Measurements from ENCODE around the gene INSIG1.

The INSIG1 gene

DNA sequence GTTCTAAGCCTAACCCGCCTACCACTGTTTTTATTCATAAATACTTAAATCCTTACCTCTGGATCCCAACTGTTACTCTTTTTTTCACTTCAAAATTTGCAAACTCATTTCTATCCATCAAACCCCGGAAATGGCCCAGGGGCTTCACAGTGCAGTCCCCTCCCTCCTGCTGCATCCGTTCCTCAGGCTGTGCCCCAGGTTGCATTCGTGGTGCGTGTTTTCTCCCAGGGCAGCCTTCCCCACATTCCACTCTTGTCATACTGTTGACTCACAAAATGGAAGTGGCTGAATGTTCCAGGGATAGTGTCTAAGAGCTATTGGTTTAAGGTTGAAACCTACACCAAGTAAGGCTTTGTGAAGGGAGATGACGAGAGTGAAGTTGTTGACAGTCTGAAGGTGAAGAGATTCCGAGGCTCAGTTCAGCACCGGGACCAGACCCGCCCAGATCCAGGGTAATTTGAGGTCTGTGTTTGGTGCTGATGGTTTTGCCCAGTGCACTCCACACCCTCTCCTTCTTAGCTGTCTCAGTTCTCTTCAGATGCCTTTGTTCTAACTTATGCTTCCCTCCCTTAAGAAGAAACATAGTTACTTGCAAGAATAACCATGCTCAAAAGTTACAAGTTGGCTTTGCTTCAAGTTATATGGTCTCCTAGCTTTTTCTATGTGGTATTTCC, 7.7 kb downstream of the INSIG1 start:
- DNase-seq = no peak

DNA sequence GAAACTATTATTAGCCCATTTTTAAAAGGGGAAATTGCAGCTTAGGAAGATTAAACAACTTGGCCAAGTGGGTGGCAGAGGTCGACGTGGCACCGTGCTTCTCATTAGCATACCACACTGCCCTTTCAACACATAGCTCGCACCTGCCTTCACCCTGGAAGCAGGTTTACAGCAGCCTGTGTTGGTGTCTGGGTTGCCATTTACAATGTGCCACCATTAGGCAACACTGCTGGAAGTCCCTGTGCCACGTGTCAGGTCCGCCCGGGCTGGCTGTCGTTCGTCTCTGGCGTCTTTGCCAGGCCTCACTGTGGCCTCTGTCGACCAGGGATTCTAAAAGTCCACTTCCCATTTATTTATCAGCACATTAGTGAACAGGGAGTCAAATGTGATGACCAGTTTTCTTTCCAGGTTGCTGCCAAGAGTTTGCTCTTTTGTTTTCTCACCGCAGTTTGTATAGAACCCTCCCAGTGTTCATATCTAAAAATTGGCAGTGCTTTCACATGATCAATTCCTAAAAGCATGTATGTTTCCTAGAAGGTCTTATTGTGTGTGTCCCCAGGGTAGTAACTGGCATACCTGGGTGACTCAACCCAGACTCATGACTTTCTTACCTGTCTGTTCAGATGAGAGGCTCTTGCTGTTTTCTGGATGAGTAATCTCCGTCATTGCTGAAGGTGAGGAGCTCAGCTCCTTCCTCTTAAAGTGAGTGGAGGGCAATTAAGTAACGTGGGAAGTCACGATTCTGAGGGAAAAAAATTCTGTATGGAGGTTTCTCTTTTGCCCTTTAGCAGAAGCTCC, 9.2 kb downstream of the INSIG1 start:
- DNase-seq = no peak

DNA sequence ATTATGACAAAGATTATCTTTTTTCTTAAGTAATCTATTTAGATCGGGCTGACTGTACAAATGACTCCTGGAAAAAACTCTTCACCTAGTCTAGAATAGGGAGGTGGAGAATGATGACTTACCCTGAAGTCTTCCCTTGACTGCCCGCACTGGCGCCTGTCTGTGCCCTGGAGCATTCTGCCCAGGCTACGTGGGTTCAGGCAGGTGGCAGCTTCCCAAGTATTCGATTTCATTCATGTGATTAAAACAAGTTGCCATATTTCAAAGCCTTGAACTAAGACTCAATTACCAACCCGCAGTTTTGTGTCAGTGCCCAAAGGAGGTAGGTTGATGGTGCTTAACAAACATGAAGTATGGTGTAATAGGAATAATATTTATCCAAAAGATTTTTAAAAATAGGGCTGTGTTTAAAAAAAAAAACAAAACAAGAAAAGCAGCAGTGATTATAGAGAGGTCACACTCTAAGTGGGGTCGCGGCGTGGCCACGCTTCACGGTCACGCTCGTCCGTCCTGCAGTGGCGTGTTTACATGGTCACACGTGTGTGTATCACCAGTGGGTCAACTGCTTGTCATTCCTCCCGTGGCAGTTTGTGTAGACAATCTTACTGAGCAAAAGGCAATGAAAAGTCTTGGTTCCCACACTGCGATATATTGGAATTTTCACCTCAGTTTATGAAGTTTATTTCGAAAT, 10.8 kb downstream of the INSIG1 start:
- no peak for DNase-seq

DNA sequence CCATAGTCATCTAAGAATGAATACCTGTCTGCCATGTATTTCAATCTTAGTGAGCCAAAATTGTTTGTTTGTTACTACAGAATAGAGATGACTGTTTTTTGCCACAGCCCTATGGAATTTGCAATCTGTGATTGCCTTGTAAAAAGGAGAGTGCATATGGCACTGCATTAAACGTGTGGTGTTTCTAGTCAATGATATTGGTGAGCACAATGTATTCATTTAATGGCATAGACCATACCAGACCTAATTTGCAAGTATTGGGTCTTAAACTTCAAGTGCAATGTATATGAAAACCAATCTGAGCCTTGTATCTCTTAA, 11.3 kb downstream of the INSIG1 start:
- DNase-seq = no peak

DNA sequence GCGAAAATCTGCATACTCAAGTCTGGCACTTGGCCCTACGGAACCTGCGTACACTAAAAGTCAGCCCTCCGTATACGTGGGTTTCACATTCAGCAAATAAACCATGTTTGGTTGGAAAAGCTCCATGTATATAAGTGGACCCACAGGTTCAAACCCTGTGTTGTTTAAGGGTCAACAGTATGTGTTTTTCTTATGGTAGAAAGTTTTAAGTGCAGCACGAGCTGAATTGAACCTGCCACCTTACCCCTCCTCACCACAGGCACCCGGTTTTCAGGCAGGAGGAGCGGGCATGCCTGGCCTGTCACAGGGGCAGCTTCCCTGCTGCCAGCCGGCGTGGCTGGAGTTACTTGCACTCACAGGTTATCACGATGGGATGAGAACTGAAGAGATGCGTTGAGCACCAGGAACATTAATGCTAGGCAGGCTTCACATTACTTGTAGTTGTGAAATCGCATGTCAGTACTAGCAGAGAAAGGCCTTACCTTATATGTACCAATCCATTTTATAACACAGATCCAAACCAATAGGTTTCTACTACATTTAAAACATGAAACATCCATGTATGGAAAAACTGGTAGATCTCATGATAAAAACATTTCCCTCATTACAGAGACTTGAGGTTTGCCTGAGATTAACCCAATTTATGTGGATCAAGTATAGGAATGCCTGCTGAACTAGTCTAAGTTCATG, 12.9 kb downstream of the INSIG1 start:
- DNase-seq = no peak

DNA sequence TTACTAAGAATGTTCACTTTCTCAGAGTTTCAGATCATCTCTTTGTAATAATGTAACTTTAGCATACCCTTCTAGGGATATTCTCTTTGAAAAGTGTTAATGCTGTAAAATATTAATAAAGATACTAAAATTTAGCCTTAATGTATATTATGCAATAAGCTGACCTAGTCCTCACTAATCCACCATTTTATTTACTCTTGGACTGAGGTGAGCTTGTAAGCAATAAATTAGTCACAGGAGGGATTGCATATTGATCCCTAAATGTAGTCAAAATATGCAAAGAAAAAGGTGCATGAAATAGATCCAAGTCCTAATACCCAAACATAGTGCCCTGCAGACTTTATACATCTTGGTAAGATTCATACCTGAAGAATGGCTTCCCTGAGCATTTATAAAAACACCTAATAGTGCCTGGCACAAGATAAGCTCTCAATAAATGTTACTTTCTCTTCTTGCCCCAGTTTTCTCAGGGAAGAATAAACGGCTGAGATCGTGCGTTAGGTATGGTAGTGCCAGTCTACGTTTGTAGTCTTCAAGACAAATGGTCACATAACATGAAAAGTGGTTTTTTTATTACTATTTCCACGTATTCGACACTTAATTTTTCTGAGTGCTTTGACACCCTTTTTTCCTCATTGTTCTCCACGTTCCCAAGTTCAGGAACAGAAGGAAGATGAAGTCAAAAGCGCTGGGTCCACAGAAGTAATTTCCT, 14.3 kb downstream of the INSIG1 start:
- no peak for DNase-seq

DNA sequence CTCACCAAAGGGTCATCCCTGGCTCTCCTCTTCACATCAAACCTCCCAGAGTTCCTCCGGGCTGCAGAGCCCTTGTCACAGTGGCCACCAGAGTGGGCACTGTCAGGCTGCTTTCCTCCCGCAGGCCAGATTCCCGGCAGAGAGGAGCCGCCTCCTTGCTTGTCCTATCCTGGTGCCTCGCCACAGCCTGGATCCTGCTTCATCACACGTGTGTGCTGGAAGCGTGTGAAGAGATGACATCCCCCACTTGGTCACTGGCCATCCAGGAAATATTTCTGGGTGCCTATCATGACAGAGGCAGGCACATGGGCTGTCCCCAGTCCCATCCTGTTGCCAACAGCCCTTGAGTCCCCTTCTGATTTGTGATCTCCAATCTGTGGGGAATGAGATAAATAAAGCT, 15.0 kb downstream of the INSIG1 start:
- no peak for DNase-seq

DNA sequence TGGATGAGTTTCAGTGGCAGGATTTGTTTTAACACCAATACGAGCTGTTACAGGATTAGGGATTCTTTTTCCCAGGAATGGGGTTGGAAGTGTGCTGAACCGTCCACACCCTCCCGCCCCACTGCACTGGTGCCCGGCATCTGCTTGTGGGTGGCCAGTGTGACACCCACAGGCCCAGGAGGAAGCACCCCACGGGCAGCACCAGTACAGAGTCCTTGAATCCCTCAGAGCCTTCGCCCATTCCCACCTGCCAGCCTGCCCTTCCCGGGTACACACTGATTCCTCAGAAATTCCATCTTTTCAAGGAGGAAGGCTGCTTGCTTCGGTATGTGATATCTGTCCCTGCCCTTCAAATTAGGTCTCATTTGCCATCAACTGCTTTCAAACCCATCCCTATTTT, 15.4 kb downstream of the INSIG1 start:
- DNase-seq = no peak

DNA sequence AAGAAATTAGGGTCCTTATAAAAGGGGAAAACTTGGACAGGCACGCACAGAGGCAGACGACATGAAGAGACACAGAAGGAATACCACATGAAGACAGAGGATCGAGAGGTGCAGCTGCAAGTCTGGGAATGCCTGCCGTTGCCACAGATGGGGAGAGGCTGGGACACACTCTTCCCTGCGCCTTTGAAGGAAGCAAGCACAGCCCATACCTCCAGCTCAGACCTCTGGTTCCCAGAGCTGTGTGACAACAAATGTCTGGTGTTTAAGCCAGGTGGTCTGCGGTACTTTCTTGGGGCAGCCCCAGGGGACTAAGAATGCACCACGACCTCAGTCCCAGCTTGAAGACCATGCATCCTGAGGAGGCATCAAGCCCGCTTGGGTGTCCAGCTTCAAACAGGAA, 18.3 kb downstream of the INSIG1 start:
- DNase-seq = no peak

DNA sequence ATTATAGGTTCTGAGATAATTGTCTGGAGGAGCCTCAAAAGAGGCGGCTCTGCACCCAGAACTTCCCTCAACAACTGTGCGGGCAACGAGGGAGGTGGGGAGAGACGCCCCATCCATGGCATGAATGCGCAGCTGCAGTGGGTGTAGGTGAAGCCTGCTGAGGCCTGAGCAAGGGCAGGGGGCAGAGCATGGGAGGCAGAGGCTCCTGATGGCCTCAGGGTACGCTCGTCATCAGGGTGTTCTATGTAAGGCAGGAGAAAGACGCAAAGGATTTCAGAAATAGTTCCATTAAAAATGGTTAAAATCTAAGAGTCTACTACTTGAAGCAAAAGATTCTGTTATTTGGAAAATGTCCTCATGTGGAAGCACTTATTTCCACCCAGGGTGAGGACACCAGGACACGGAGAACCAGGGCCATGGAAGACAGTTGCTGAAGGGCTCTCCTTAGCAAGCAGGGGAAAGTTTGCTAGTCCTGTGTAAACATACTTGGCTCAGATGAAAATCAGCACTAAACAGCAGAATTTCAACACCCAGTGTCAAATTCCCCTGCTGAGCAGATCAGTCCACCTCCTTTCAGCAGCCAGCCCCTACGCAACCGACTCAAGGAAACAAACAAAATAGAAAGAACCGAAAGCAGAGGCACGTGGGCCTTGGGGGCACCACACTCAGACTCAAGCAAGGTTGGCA, 18.9 kb downstream of the INSIG1 start:
- no peak for DNase-seq

DNA sequence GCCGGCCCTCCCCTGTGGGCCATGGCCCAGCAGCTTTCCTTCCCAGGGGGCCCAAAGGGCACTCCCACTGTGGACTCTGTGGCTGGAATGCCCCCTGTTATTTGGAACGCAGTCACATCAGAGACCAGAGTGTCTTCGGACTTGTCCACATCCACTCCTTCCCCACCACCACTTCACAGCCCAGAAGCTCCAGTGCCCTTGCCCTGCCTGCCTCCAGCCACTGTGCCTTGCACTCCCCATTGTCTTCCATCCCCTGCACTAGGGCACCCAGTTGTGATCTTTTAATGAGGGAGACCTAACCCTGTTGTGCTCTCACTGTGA, 19.4 kb downstream of the INSIG1 start:
- DNase-seq = no peak

DNA sequence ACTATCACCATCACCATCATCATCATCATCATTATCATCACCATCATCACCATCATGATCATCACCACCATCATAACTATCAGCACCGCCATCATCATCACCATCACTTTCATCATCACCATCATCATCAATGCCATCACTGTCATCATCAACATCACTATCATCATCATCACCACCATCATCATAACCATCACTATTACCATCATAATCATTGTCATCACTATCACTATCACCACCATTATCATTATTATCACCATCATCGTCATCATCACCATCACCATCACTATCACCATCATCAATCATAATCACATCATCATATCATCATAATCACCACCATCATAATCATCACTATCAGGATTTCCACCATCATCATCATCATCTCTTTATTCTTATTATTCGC, 20.6 kb downstream of the INSIG1 start:
- DNase-seq = no peak

DNA sequence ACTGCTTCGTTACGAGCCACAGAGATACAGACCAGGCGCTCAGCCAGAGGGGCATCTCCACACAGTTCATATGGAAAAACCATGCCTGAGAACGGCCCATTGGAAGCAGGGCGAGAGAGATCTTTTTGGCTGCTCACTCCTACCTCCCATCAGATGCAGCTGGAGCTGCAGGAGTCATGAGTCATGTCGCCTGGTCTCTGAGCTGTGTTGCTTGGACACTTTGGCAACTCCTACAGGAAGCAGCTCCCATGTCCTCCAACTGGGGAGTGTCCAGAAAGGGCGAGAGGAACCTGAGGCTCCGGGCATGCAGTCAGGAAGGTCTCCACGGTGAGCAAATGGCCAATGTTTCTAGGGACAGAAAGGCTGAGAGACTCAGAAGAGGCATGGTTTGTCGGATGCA, 24.9 kb downstream of the INSIG1 start:
- DNase-seq = no peak

DNA sequence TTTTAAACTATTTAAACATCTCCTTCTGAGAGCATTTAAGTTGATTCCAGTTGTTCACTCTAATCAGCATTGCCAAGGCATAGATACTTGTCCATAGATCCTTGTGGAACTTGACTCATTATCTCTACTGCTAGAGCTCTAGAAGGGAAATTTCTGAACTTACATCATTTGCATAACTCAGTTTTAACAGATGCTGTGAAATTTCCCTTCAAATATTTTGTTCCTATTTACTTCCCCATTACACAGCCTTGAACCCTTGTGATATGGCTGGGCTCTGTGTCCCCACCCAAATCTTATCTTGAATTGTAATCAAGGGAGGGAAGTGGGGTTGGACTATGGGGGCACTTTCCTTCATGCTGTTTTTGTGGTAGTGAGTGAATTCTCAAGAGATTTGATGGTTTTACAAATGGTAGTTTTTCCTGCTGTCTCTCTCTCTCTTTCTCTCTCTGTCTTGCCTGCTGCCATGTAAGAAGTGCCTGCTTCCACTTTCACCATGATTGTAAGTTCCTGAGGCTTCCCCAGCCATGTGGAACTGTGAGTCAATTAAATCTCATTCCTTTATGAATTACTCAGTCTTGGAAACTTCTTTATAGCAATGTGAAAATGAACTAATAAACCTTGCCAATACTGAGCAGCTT, 25.4 kb downstream of the INSIG1 start:
- DNase-seq = no peak

DNA sequence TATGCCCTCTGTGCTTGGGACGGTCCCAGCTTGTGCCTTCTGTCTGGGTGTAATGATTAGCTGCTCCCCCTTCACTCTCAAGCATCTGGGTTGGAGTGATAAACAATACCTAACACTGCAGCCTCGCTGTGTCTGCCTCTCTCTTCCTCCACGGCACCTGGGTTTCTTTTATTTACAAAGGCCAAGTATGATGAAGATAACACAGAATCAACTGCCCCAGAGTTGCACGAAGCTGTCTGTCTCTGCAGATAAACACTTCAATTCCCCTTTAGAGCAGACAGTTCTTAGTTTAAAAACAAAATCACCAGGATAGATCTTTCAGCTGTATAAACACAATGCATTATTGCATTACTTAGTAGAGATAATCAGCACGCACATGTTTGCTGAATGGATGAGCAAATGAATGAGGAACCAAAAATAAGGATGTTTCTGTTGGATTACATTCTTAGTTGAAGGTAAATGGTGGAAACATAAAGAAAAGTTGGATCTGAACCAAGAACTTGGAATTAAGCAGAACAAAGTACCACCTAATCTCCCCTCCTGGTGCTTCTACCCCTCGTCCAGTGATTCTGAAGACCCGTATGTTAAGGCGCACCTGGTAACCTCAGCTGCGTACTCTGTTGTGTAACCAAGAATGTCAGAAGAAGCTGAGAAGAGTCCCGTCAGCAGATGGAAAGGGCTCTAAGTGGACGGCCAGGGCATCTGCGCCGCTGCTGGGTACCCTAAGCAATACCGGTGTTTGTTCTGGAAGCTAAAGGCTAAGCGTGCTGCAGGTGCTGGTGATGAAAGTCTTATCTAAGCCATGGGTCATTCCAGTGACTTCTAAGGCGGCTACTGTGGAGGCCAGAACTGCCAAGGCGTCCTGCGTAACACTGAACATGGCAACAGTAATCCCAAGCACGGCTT, 26.6 kb downstream of the INSIG1 start:
- DNase-seq = no peak

DNA sequence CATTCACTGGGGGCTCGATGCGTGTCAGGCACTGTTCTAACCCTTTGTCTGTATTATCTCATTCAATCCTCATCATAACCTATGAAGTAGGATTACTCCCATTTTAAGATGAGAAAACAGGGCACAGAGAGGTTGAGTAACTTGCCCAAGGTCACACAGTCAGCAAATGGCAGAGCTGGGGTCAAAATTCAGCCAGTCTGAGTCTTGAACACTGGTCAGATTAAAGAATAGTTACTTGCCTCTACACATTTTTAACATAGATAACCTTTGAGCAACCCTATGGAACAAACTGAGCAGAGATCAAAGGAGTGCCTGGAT, 27.2 kb downstream of the INSIG1 start:
- DNase-seq = no peak

DNA sequence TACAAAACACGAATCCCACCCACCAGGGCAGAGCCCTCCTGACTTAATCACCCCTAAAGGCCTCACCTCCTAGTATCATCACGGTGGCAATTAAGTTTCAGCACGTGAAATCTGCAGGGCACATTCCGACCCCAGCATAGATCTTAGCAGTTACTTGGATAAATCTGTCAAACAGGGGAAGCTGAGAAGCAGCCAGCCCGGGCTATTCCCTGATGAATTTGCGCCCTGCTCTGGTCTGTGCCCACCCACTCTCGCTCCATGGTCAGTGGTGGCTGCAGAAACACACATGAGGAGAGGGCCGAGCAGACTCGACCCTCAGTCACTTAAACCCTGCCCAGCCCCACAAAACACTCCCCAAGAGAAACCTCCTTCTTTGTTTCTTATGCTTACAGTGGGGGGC, 28.7 kb downstream of the INSIG1 start:
- DNase-seq = no peak

DNA sequence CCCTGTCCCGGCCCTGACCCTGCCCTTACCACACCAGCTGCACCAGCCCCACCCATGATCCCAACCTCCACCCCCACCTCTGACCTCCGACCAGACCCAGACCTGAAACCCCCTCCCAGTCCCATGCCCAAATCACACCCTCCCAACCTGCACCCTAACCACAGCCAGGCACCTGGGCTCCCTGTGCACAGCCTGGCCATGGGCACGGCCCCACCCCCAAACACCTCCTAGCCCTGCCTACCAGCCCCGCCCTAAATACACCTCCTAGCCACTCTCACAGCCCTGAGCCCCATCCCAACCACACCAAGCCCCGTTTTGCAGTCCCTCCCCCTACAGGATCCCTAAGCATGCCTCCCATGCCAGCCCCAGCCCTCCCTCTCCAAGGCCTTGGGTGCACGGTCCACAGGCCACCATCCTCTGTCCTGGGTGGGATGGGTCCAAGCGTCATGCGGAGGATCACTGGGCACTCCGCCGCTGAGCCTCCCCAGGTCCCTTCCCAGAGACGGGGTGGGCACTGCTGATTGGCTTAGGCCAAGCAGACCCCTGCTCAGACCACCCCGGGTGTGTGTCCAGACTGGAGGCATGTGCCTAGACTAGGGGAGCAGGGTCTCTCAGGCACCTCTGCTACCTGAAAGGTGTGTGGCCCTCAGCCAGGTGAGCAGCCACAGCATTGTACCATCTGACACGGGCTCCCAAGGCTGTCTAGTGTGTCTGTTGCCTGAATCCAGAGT, 30.1 kb downstream of the INSIG1 start:
- no peak for DNase-seq

DNA sequence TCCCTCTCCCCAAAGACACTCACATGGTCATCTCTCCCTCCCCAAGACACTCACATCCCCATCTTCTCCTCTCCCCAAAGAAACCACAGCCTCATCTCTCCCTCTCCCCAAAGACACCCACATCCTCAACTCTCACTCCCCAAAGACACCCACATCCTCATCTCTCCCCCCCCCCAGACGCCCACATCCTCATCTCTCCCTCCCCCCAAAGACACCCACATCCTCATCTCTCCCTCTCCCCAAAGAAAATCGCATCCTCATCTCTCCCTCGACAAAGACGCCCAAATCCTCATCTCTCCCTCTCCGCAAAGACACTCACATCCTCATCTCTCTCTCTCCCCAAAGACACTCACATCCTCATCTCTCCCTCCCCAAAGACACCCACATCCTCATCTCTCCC, 31.5 kb downstream of the INSIG1 start:
- no peak for DNase-seq

DNA sequence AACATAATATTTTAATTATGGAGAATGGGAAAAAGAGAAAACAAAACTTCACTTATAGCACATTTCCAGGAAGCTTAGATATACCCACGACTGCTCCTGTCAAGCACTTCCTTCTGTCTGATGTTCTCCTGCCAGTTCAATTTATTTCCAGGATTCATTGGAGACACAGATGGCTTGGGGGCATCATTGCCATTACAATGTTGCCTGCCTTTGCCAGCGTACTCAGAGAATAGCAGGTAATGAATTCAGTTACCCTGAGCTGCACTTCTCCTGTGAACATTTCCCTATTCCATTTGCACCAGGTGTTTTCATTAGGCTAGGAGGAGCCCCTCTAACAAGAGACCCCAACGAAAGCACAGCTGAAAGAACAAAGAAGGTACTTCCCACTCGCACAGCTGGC, 33.7 kb downstream of the INSIG1 start:
- no peak for DNase-seq

All from NCI-H2227 treated with DMSO at 0.1 percent for 48 hours (cell line).